ENCODE data around the gene SPDEF. TPM values are rescaled to one million over a fixed set of nuclear protein-coding genes. Genes with fewer than 3 reads are reported as not detected.

SPDEF gene
- total and polyA plus RNA-seq, 2 experiments from 2014 or later = 0.69 TPM; not detected in 1

GRCh38 chr6:34540222-34540621 lies 15.9 kb downstream of the SPDEF start (continued):
- TF ChIP-seq, protein P1, sequence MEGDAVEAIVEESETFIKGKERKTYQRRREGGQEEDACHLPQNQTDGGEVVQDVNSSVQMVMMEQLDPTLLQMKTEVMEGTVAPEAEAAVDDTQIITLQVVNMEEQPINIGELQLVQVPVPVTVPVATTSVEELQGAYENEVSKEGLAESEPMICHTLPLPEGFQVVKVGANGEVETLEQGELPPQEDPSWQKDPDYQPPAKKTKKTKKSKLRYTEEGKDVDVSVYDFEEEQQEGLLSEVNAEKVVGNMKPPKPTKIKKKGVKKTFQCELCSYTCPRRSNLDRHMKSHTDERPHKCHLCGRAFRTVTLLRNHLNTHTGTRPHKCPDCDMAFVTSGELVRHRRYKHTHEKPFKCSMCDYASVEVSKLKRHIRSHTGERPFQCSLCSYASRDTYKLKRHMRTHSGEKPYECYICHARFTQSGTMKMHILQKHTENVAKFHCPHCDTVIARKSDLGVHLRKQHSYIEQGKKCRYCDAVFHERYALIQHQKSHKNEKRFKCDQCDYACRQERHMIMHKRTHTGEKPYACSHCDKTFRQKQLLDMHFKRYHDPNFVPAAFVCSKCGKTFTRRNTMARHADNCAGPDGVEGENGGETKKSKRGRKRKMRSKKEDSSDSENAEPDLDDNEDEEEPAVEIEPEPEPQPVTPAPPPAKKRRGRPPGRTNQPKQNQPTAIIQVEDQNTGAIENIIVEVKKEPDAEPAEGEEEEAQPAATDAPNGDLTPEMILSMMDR (conservative IDR thresholded peaks at IDR 0.05; ENCODE audit: low read depth in 2 of 2) = no peak
- no peak for TF ChIP-seq ETS1 (IDR thresholded peaks at IDR 0.05)
- no peak for TF ChIP-seq ZNF331 (CRISPR knock-in tag; IDR thresholded peaks at IDR 0.05; ENCODE audit: low read depth)
- TF ChIP-seq NANOG (IDR thresholded peaks at IDR 0.05; ENCODE audit: borderline replicate concordance) = no peak
- TF ChIP-seq STAT1 (IDR thresholded peaks at IDR 0.05; ENCODE audit: unreplicated experiment) = no peak
- no peak for TF ChIP-seq EZH2 (IDR thresholded peaks at IDR 0.05; ENCODE audit: low read depth, unreplicated experiment)

- no peaks in the 10 kb centered on the region for H3F3A ChIP-seq (replicated peaks; ENCODE audit: low read depth)
- H3K4me1 Mint-ChIP-seq = peaks cover 3% of the 10 kb centered on the region; the same call in 2 of the 3 replicates
- peak; percentile 38 for ATAC-seq
- no peak overlapping the region for H3K27ac ChIP-seq (ENCODE audit: low read depth)
- peaks cover 12% of the 10 kb centered on the region for H3K27me3 Mint-ChIP-seq (ENCODE audit: insufficient read depth, low read depth, poor library complexity)
- H3K4me2 ChIP-seq = no peak overlapping the region
- H3K36me3 ChIP-seq (ENCODE audit: insufficient read depth) = no peaks in the 10 kb centered on the region
- H3K4me3 ChIP-seq = no peak overlapping the region
- H3K27ac Mint-ChIP-seq = no peak overlapping the region
- no peak for DNase-seq (ENCODE audit: low spot score)
- no peak overlapping the region for H3K4me3 Mint-ChIP-seq
- H2AFZ ChIP-seq = 0 out of 2 replicates have a peak overlapping the region, but pooled peaks have one; percentile 59
- no peaks in the 10 kb centered on the region for H3K79me2 ChIP-seq (replicated peaks; ENCODE audit: insufficient read depth)
- no peaks in the 10 kb centered on the region for H3K4me1 ChIP-seq (ENCODE audit: insufficient read depth)
- H3K9me2 ChIP-seq (ENCODE audit: insufficient read depth) = no peaks in the 10 kb centered on the region
- H3K27me3 ChIP-seq (ENCODE audit: insufficient read depth) = no peaks in the 10 kb centered on the region
- H4K20me1 ChIP-seq (replicated peaks; ENCODE audit: insufficient read depth) = no peaks in the 10 kb centered on the region
- no peaks in the 10 kb centered on the region for H3K9me3 Mint-ChIP-seq
- H3K36me3 Mint-ChIP-seq (ENCODE audit: low read depth) = peaks cover 2% of the 10 kb centered on the region; the same call in 1 of the 3 replicates
- TF ChIP-seq REST (IDR thresholded peaks at IDR 0.05; ENCODE audit: unreplicated experiment) (no peak), EZH2 (IDR thresholded peaks at IDR 0.05; ENCODE audit: low read depth, unreplicated experiment) (no peak), POLR2AphosphoS5 (IDR thresholded peaks at IDR 0.05; ENCODE audit: low read depth) (no peak), ZNF331 (CRISPR knock-in tag; IDR thresholded peaks at IDR 0.05; ENCODE audit: low read depth) (no peak), ETS1 (IDR thresholded peaks at IDR 0.05) (no peak), JUNB (IDR thresholded peaks at IDR 0.05; ENCODE audit: unreplicated experiment) (no peak), CREB1 (CRISPR knock-in tag; IDR thresholded peaks at IDR 0.05; ENCODE audit: low read depth) (no peak), STAT1 (IDR thresholded peaks at IDR 0.05; ENCODE audit: unreplicated experiment) (no peak)
- TF ChIP-seq, protein P2, sequence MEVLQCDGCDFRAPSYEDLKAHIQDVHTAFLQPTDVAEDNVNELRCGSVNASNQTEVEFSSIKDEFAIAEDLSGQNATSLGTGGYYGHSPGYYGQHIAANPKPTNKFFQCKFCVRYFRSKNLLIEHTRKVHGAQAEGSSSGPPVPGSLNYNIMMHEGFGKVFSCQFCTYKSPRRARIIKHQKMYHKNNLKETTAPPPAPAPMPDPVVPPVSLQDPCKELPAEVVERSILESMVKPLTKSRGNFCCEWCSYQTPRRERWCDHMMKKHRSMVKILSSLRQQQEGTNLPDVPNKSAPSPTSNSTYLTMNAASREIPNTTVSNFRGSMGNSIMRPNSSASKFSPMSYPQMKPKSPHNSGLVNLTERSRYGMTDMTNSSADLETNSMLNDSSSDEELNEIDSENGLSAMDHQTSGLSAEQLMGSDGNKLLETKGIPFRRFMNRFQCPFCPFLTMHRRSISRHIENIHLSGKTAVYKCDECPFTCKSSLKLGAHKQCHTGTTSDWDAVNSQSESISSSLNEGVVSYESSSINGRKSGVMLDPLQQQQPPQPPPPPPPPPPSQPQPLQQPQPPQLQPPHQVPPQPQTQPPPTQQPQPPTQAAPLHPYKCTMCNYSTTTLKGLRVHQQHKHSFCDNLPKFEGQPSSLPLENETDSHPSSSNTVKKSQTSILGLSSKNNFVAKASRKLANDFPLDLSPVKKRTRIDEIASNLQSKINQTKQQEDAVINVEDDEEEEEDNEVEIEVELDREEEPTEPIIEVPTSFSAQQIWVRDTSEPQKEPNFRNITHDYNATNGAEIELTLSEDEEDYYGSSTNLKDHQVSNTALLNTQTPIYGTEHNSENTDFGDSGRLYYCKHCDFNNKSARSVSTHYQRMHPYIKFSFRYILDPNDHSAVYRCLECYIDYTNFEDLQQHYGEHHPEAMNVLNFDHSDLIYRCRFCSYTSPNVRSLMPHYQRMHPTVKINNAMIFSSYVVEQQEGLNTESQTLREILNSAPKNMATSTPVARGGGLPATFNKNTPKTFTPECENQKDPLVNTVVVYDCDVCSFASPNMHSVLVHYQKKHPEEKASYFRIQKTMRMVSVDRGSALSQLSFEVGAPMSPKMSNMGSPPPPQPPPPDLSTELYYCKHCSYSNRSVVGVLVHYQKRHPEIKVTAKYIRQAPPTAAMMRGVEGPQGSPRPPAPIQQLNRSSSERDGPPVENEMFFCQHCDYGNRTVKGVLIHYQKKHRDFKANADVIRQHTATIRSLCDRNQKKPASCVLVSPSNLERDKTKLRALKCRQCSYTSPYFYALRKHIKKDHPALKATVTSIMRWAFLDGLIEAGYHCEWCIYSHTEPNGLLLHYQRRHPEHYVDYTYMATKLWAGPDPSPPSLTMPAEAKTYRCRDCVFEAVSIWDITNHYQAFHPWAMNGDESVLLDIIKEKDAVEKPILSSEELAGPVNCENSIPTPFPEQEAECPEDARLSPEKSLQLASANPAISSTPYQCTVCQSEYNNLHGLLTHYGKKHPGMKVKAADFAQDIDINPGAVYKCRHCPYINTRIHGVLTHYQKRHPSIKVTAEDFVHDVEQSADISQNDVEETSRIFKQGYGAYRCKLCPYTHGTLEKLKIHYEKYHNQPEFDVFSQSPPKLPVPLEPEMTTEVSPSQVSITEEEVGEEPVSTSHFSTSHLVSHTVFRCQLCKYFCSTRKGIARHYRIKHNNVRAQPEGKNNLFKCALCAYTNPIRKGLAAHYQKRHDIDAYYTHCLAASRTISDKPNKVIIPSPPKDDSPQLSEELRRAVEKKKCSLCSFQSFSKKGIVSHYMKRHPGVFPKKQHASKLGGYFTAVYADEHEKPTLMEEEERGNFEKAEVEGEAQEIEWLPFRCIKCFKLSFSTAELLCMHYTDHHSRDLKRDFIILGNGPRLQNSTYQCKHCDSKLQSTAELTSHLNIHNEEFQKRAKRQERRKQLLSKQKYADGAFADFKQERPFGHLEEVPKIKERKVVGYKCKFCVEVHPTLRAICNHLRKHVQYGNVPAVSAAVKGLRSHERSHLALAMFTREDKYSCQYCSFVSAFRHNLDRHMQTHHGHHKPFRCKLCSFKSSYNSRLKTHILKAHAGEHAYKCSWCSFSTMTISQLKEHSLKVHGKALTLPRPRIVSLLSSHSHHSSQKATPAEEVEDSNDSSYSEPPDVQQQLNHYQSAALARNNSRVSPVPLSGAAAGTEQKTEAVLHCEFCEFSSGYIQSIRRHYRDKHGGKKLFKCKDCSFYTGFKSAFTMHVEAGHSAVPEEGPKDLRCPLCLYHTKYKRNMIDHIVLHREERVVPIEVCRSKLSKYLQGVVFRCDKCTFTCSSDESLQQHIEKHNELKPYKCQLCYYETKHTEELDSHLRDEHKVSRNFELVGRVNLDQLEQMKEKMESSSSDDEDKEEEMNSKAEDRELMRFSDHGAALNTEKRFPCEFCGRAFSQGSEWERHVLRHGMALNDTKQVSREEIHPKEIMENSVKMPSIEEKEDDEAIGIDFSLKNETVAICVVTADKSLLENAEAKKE (CRISPR knock-in tag; IDR thresholded peaks at IDR 0.05) = no peak
Observed at GRCh38 chr6:34539181-34539580, 16.9 kb downstream of the SPDEF start.
